Measurements from ENCODE around the gene PRKCA. TPM values are rescaled to one million over a fixed set of nuclear protein-coding genes. Genes with fewer than 3 reads are reported as not detected.
"Not testable (repeated sequence)": the region's sequence is repeated elsewhere in the genome, so short reads cannot be mapped to it uniquely, and the experiment has no call there.

PRKCA gene
- total and polyA plus RNA-seq, 3 experiments from 2014 or later: 1.8 to 74.1 (median 73.9) TPM

- no peak for DNase-seq
- Mint-ChIP-seq H3K27me3 (no peaks in the 10 kb centered on the region), H3K36me3 (peaks cover 0 to 3% (median 0%) of the 10 kb centered on the region in 3 donors), H3K4me1 (peaks cover 27 to 35% (median 31%) of the 10 kb centered on the region in 3 donors), H3K9me3 (no peaks in the 10 kb centered on the region), H3K4me3 (no peak overlapping the region), H3K27ac (peak overlapping the region in 4 of 8 donors; percentile 30 to 84 (median 48))
- CTCF ChIA-PET: no interaction called here
- peaks cover 2% of the 10 kb centered on the region for H3K4me1 ChIP-seq (ENCODE audit: insufficient read depth, low read length)
- no peaks in the 10 kb centered on the region for H3K36me3 ChIP-seq (ENCODE audit: insufficient read depth, low read length)
- no peak overlapping the region for H3K4me3 ChIP-seq (ENCODE audit: low read length)
- no peaks in the 10 kb centered on the region for H3K9me3 ChIP-seq (ENCODE audit: low read length)
- H3K27ac ChIP-seq (ENCODE audit: low read depth, low read length): no peak overlapping the region
- H3K27me3 ChIP-seq (ENCODE audit: insufficient read depth, low read length, poor library complexity, severe bottlenecking): no peaks in the 10 kb centered on the region
- POLR2A ChIA-PET: no interaction called here
Measured at GRCh38 chr17:66706851-66707450, 404.5 kb downstream of the PRKCA start.

- Mint-ChIP-seq H3K4me1 (peaks cover 46 to 54% (median 53%) of the 10 kb centered on the region in 3 donors), H3K9me3 (no peaks in the 10 kb centered on the region), H3K36me3 (peaks cover 0 to 4% (median 3%) of the 10 kb centered on the region in 3 donors), H3K27ac (peak overlapping the region in 6 of 8 donors; percentile 10 to 97 (median 65)), H3K27me3 (no peaks in the 10 kb centered on the region), H3K4me3 (peak overlapping the region in 3 of 7 donors; percentile 4 to 35 (median 23))
- Histone ChIP-seq H3K36me3 (ENCODE audit: insufficient read depth, low read length) (no peaks in the 10 kb centered on the region), H3K27ac (ENCODE audit: low read depth, low read length) (no peak overlapping the region), H3K4me3 (ENCODE audit: low read length) (no peak overlapping the region), H3K4me1 (ENCODE audit: insufficient read depth, low read length) (peaks cover 23% of the 10 kb centered on the region), H3K9me3 (ENCODE audit: low read length) (no peaks in the 10 kb centered on the region), H3K27me3 (ENCODE audit: insufficient read depth, low read length, poor library complexity, severe bottlenecking) (no peaks in the 10 kb centered on the region)
- no peak for DNase-seq
- ChIA-PET POLR2A (no interaction called here), CTCF (no interaction called here)
Measured at GRCh38 chr17:66711401-66711800, 409.0 kb downstream of the PRKCA start.

- peaks cover 23% of the 10 kb centered on the region for H3K4me1 ChIP-seq (ENCODE audit: insufficient read depth, low read length)
- peak overlapping the region in 4 of 7 donors; percentile 17 to 79 (median 28) for H3K4me3 Mint-ChIP-seq
- peaks cover 46 to 54% (median 53%) of the 10 kb centered on the region in 3 donors for H3K4me1 Mint-ChIP-seq
- H3K27me3 ChIP-seq (ENCODE audit: insufficient read depth, low read length, poor library complexity, severe bottlenecking): no peaks in the 10 kb centered on the region
- POLR2A ChIA-PET: no interaction called here
- no peak for DNase-seq
- H3K36me3 Mint-ChIP-seq: peaks cover 0 to 4% (median 3%) of the 10 kb centered on the region in 3 donors
- no peak overlapping the region for H3K4me3 ChIP-seq (ENCODE audit: low read length)
- H3K27ac ChIP-seq (ENCODE audit: low read depth, low read length): no peak overlapping the region
- no peaks in the 10 kb centered on the region for H3K9me3 ChIP-seq (ENCODE audit: low read length)
- H3K36me3 ChIP-seq (ENCODE audit: insufficient read depth, low read length): no peaks in the 10 kb centered on the region
- CTCF ChIA-PET: no interaction called here
- H3K27me3 Mint-ChIP-seq: no peaks in the 10 kb centered on the region
- no peaks in the 10 kb centered on the region for H3K9me3 Mint-ChIP-seq
- H3K27ac Mint-ChIP-seq: peak overlapping the region; percentile 10 to 97 (median 74)
Measured at GRCh38 chr17:66711881-66712321, 409.5 kb downstream of the PRKCA start.

- Histone ChIP-seq H3K4me3 (ENCODE audit: low read length) (no peak overlapping the region), H3K9me3 (ENCODE audit: low read length) (no peaks in the 10 kb centered on the region), H3K36me3 (ENCODE audit: insufficient read depth, low read length) (no peaks in the 10 kb centered on the region), H3K4me1 (ENCODE audit: insufficient read depth, low read length) (peaks cover 23% of the 10 kb centered on the region), H3K27me3 (ENCODE audit: insufficient read depth, low read length, poor library complexity, severe bottlenecking) (no peaks in the 10 kb centered on the region), H3K27ac (ENCODE audit: low read depth, low read length) (no peak overlapping the region)
- Mint-ChIP-seq H3K4me1 (peaks cover 46 to 54% (median 53%) of the 10 kb centered on the region in 3 donors), H3K27ac (peak overlapping the region; percentile 10 to 97 (median 82)), H3K36me3 (peaks cover 0 to 4% (median 3%) of the 10 kb centered on the region in 3 donors), H3K4me3 (peak overlapping the region in 1 of 7 donors; percentile 22), H3K9me3 (no peaks in the 10 kb centered on the region), H3K27me3 (no peaks in the 10 kb centered on the region)
- no peak for DNase-seq
- POLR2A ChIA-PET: no interaction called here
- CTCF ChIA-PET: no interaction called here
Measured at GRCh38 chr17:66712453-66712852, 410.0 kb downstream of the PRKCA start.

- H3K4me3 ChIP-seq (ENCODE audit: low read length); H3K27ac ChIP-seq (ENCODE audit: low read depth, low read length); POLR2A ChIA-PET; DNase-seq; H3K9me3 ChIP-seq (ENCODE audit: low read length); H3K9me3 Mint-ChIP-seq; H3K27me3 ChIP-seq (ENCODE audit: insufficient read depth, low read length, poor library complexity, severe bottlenecking); H3K36me3 Mint-ChIP-seq; H3K36me3 ChIP-seq (ENCODE audit: insufficient read depth, low read length); H3K27me3 Mint-ChIP-seq: not testable (repeated sequence)
- H3K4me1 Mint-ChIP-seq: peaks cover 46 to 54% (median 53%) of the 10 kb centered on the region in 3 donors
- CTCF ChIA-PET: interaction anchor here (1.2 to 2.1 kb wide), 3 partner anchors 10 to 193 kb away, joined by 4 to 6 read pairs (median 4); no protein-coding TSS in a partner anchor
- H3K4me3 Mint-ChIP-seq: peak overlapping the region in 6 of 7 donors; percentile 1 to 79 (median 60)
- peaks cover 23% of the 10 kb centered on the region for H3K4me1 ChIP-seq (ENCODE audit: insufficient read depth, low read length)
- H3K27ac Mint-ChIP-seq: peak overlapping the region; percentile 74 to 96 (median 89)
Measured at GRCh38 chr17:66713021-66713532, 410.7 kb downstream of the PRKCA start.

GRCh38 chr17:66713533-66714042 is 411.2 kb downstream of the PRKCA start:
- Histone ChIP-seq H3K36me3 (ENCODE audit: insufficient read depth, low read length) (no peaks in the 10 kb centered on the region), H3K27me3 (ENCODE audit: insufficient read depth, low read length, poor library complexity, severe bottlenecking) (no peaks in the 10 kb centered on the region), H3K9me3 (ENCODE audit: low read length) (no peaks in the 10 kb centered on the region), H3K27ac (ENCODE audit: low read depth, low read length) (peak overlapping the region; percentile 4), H3K4me3 (ENCODE audit: low read length) (no peak overlapping the region), H3K4me1 (ENCODE audit: insufficient read depth, low read length) (peaks cover 23% of the 10 kb centered on the region)
- Mint-ChIP-seq H3K9me3 (no peaks in the 10 kb centered on the region), H3K4me1 (peaks cover 46 to 54% (median 53%) of the 10 kb centered on the region in 3 donors), H3K27ac (peak overlapping the region; percentile 74 to 96 (median 89)), H3K4me3 (peak overlapping the region; percentile 1 to 79 (median 59)), H3K27me3 (no peaks in the 10 kb centered on the region), H3K36me3 (peaks cover 0 to 7% (median 6%) of the 10 kb centered on the region in 3 donors)
- peak in 2 of 5 donors; percentile 35 to 67 for DNase-seq
- ChIA-PET CTCF (interaction anchor here (1.2 to 2.1 kb wide), 4 partner anchors 9 to 193 kb away, joined by 3 to 6 read pairs (median 4); no protein-coding TSS in a partner anchor), POLR2A (no interaction called here)

GRCh38 chr17:66714046-66715023 is 411.9 kb downstream of the PRKCA start:
- Histone ChIP-seq H3K4me1 (ENCODE audit: insufficient read depth, low read length) (peaks cover 23% of the 10 kb centered on the region), H3K27ac (ENCODE audit: low read depth, low read length) (peak overlapping the region; percentile 4), H3K9me3 (ENCODE audit: low read length) (no peaks in the 10 kb centered on the region), H3K36me3 (ENCODE audit: insufficient read depth, low read length) (no peaks in the 10 kb centered on the region), H3K27me3 (ENCODE audit: insufficient read depth, low read length, poor library complexity, severe bottlenecking) (no peaks in the 10 kb centered on the region), H3K4me3 (ENCODE audit: low read length) (no peak overlapping the region)
- peak overlapping the region in 3 of 7 donors; percentile 58 to 79 (median 61) for H3K4me3 Mint-ChIP-seq
- DNase-seq: no peak
- H3K4me1 Mint-ChIP-seq: peaks cover 46 to 54% (median 53%) of the 10 kb centered on the region in 3 donors
- H3K9me3 Mint-ChIP-seq: no peaks in the 10 kb centered on the region
- H3K27me3 Mint-ChIP-seq: no peaks in the 10 kb centered on the region
- peak overlapping the region; percentile 15 to 96 (median 85) for H3K27ac Mint-ChIP-seq
- peaks cover 0 to 9% (median 9%) of the 10 kb centered on the region in 3 donors for H3K36me3 Mint-ChIP-seq
- ChIA-PET POLR2A (interaction anchor here (0.7 kb wide), 1 partner anchor 164 kb away, joined by 5 read pairs; no protein-coding TSS in a partner anchor), CTCF (interaction anchor here (0.9 to 2.1 kb wide), 5 partner anchors 8 to 192 kb away, joined by 3 to 6 read pairs (median 4); no protein-coding TSS in a partner anchor)

Measured in CD8-positive, alpha-beta memory T cell (primary cell).